ENCODE data around the gene CST11. TPM values are rescaled to one million over a fixed set of nuclear protein-coding genes. Genes with fewer than 3 reads are reported as not detected.
A peak's percentile ranks its signal among the peaks of the same experiment; 100 is the strongest.

CST11 gene
- total and polyA plus RNA-seq, 9 of the 15 experiments (the other 6 are each of a cell fraction or from before 2014, with no cell fraction given) = not detected

DNA sequence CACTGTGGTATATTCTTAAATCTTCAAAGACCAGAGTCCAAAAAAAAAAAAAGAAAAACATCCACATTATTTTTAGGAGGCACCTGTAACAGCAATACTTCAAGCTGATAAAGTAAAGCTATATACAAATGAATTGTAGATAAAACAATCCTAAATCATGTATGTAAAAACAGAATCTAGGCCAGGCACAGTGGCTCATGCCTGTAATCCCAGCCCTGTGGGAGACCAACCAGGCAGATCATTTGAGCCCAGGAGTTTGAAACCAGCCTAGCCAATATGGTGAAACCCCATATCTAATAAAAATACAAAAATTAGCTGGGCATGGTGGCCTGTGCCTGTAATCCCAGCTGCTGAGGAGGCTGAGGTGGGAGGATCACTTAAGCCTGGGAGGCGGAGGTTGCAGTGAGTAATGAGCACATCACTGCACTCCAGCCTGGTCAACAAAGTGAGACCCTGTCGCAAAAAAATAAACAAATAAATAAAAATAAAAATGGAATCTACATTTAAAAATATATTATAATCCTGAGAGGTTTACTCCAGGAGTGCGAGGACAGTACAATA is 38.7 kb downstream of the CST11 start (continued):
- no peak for TF ChIP-seq PBX2 (CRISPR knock-in tag; IDR thresholded peaks at IDR 0.05; ENCODE audit: low read depth)
- TF ChIP-seq PBX2 (tag; conservative IDR thresholded peaks at IDR 0.05; ENCODE audit: low read depth) = no peak

- intact Hi-C loops (cut with micrococcal nuclease) (loop anchor here (5.0 kb wide), 1 partner anchor 50 kb away; the partner anchor contains the start of gene GZF1), in situ Hi-C loops (cut with MboI) (no loop called here)
- H3K9ac ChIP-seq (ENCODE audit: insufficient read depth in 1 of 2, low read depth in 2 of 2, low read length in 2 of 2) = no peak overlapping the region
- H4K20me1 ChIP-seq (replicated peaks; ENCODE audit: control insufficient read depth, insufficient read depth, low read length) = no peaks in the 10 kb centered on the region
- no TSS peak for BruUV-seq (replicated peaks)
- H3K36me3 ChIP-seq (ENCODE audit: control insufficient read depth, insufficient read depth, low read length) = no peaks in the 10 kb centered on the region
- FAIRE-seq (no peak), DNase-seq (ENCODE audit: extremely low read depth in 1 of 4, low spot score in 3 of 4) (no peak), ATAC-seq (peak; percentile 80)
- H3K4me1 ChIP-seq (replicated peaks in 1 of 2; ENCODE audit: control insufficient read depth in 2 of 2, insufficient read depth in 2 of 2, low read length in 2 of 2) = peaks cover 0 to 8% of the 10 kb centered on the region in 2 experiments; a peak in 3 of 5 replicates
- H3K79me2 ChIP-seq (ENCODE audit: control insufficient read depth, insufficient read depth, low read length) = peaks cover 99% of the 10 kb centered on the region
- ChIA-PET CTCF (ENCODE audit: low intra/inter-chr PET ratio) (no interaction called here), POLR2A (interaction anchor here (0.6 to 1.0 kb wide), 2 partner anchors 9 to 21 kb away, joined by 3 read pairs; partner anchors contain the start of gene NAPB)
- H3K4me2 ChIP-seq (ENCODE audit: insufficient read depth, low read length) = no peak overlapping the region
- H3K27ac ChIP-seq (ENCODE audit: extremely low read depth, low read depth, low read length) = no peak overlapping the region
- no peaks in the 10 kb centered on the region for H3K27me3 ChIP-seq (ENCODE audit: control insufficient read depth in 2 of 2, insufficient read depth in 2 of 2, low read length in 2 of 2)
- H3K9me1 ChIP-seq (ENCODE audit: control insufficient read depth, insufficient read depth, low read length) = no peaks in the 10 kb centered on the region
- no peak overlapping the region for H2AFZ ChIP-seq (ENCODE audit: low read depth, low read length)
- 11% methylated on average over 1 of the region's 1 CpG for WGBS (ENCODE audit: insufficient coverage, low coverage, missing lambda C conversion rate)
- H3K9me3 ChIP-seq (replicated peaks; ENCODE audit: control insufficient read depth, insufficient read depth, low read depth, low read length) = no peaks in the 10 kb centered on the region
- no peak overlapping the region for H3K4me3 ChIP-seq
- TF ChIP-seq ATF4 (CRISPR knock-in tag; IDR thresholded peaks at IDR 0.05) = peak; percentile 73
- TF ChIP-seq, protein P1, sequence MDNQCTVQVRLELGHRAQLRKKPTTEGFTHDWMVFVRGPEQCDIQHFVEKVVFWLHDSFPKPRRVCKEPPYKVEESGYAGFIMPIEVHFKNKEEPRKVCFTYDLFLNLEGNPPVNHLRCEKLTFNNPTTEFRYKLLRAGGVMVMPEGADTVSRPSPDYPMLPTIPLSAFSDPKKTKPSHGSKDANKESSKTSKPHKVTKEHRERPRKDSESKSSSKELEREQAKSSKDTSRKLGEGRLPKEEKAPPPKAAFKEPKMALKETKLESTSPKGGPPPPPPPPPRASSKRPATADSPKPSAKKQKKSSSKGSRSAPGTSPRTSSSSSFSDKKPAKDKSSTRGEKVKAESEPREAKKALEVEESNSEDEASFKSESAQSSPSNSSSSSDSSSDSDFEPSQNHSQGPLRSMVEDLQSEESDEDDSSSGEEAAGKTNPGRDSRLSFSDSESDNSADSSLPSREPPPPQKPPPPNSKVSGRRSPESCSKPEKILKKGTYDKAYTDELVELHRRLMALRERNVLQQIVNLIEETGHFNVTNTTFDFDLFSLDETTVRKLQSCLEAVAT (IDR thresholded peaks at IDR 0.05) = no peak
- TF ChIP-seq NR2C1 (IDR thresholded peaks at IDR 0.05) = no peak
- no peak for TF ChIP-seq NR2C1 (tag; IDR thresholded peaks at IDR 0.05)
- TF ChIP-seq ATF3 (IDR thresholded peaks at IDR 0.05) = peak; percentile 36; the same call in 1 of the 2 replicates
- no peak for TF ChIP-seq ATF3 (CRISPR knock-in tag; conservative IDR thresholded peaks at IDR 0.05)
- TF ChIP-seq MEIS2 (IDR thresholded peaks at IDR 0.05; ENCODE audit: partially characterized antibody) = peak; percentile 50
- no peak for TF ChIP-seq KAT7 (CRISPR knock-in tag; IDR thresholded peaks at IDR 0.05; ENCODE audit: borderline replicate concordance)
- TF ChIP-seq MNT (conservative IDR thresholded peaks at IDR 0.05) = no peak
- TF ChIP-seq BACH1 (tag; IDR thresholded peaks at IDR 0.05) = 0 out of 2 replicates have a peak, but pooled peaks have one; percentile 46
- peak; percentile 36; the same call in 1 of the 2 replicates for TF ChIP-seq FOXJ2 (tag; IDR thresholded peaks at IDR 0.05)
Measured at GRCh38 chr20:23412026-23412425, 40.6 kb downstream of the CST11 start.
